Measurements from ENCODE around the gene SGMS2.

GRCh38 chr4:107900508-107900907 lies 75.8 kb downstream of the SGMS2 start:
- no peak for TF ChIP-seq EP300 (IDR thresholded peaks at IDR 0.05)
- TF ChIP-seq CTCF (IDR thresholded peaks at IDR 0.05), result no peak
- no peak for TF ChIP-seq POLR2A (IDR thresholded peaks at IDR 0.05; ENCODE audit: low read depth)
